Endometrial microvascular endothelial cells (primary cell): ENCODE results near the gene GCHFR. TPM values are rescaled to one million over a fixed set of nuclear protein-coding genes. Genes with fewer than 3 reads are reported as not detected.

Experiments
- in situ Hi-C: cut with HindIII; loops from 2 replicates; pipeline ENCODE4 v1.10.0; 2017; ENCODE audit warnings: low sequenced_read_pairs, low pct_unique_long_range_greater_than_20kb; ENCODE audit errors: inconsistent ontology term
- total RNA-seq: library from RNA; depleted of rRNA; stranded (reverse); fragments of >200 nt; gene quantifications from one replicate; pipeline ENCODE4 v1.2.3, GENCODE V29; 2015; ENCODE audit errors: inconsistent ontology term

Gene GCHFR
- total RNA-seq, result 6.8 TPM

GRCh38 chr15:40763801-40764628 lies at the start of gene GCHFR:
Gene GCHFR, plus strand, starts transcription at chr15:40764068. Its CDS starts 113 bp downstream, at chr15:40764181.
- in situ Hi-C loops, result no loop called here

GRCh38 chr15:40714144-40714543 lies 49.7 kb upstream of the GCHFR start:
- in situ Hi-C loops, result no loop called here

GRCh38 chr15:40716165-40716564 lies 47.7 kb upstream of the GCHFR start:
- in situ Hi-C loops, result no loop called here

GRCh38 chr15:40721701-40722100 lies 42.2 kb upstream of the GCHFR start:
- in situ Hi-C loops, result no loop called here

GRCh38 chr15:40722354-40722753 lies 41.5 kb upstream of the GCHFR start:
- in situ Hi-C loops, result no loop called here

GRCh38 chr15:40722934-40723333 lies 40.9 kb upstream of the GCHFR start:
- in situ Hi-C loops, result no loop called here

GRCh38 chr15:40723919-40724318 lies 39.9 kb upstream of the GCHFR start:
- in situ Hi-C loops, result no loop called here

GRCh38 chr15:40731034-40731433 lies 32.8 kb upstream of the GCHFR start:
- in situ Hi-C loops, result no loop called here

- in situ Hi-C loops, result no loop called here
Measured at GRCh38 chr15:40736575-40736974, 27.3 kb upstream of the GCHFR start.

- in situ Hi-C loops, result no loop called here
Measured at GRCh38 chr15:40737048-40737447, 26.8 kb upstream of the GCHFR start.

GRCh38 chr15:40739047-40739446 lies 24.8 kb upstream of the GCHFR start:
- in situ Hi-C loops, result no loop called here

- in situ Hi-C loops, result no loop called here
Measured at GRCh38 chr15:40739854-40740253, 24.0 kb upstream of the GCHFR start.

- in situ Hi-C loops, result no loop called here
Measured at GRCh38 chr15:40743485-40743901, 20.4 kb upstream of the GCHFR start.

- in situ Hi-C loops, result no loop called here
Measured at GRCh38 chr15:40743921-40744814, 19.7 kb upstream of the GCHFR start.

GRCh38 chr15:40744815-40745152 lies 19.1 kb upstream of the GCHFR start:
- in situ Hi-C loops, result no loop called here

- in situ Hi-C loops, result no loop called here
Measured at GRCh38 chr15:40746916-40747418, 16.9 kb upstream of the GCHFR start.

GRCh38 chr15:40747685-40748631 lies 15.9 kb upstream of the GCHFR start:
- in situ Hi-C loops, result no loop called here

GRCh38 chr15:40749151-40749630 lies 14.7 kb upstream of the GCHFR start:
- in situ Hi-C loops, result no loop called here

- in situ Hi-C loops, result no loop called here
Measured at GRCh38 chr15:40750885-40751284, 13.0 kb upstream of the GCHFR start.
